ENCODE results near the gene BCL11A.

- TF ChIP-seq POLR2AphosphoS5 (IDR thresholded peaks at IDR 0.05; ENCODE audit: low read depth, low read length) (no peak), CTCF (IDR thresholded peaks at IDR 0.05) (no peak), REST (IDR thresholded peaks at IDR 0.05; ENCODE audit: insufficient read depth in 1 of 2, low read depth in 2 of 2, low read length in 1 of 2) (no peak), TCF7L2 (IDR thresholded peaks at IDR 0.05; ENCODE audit: low read depth, low read length) (no peak), SIN3A (IDR thresholded peaks at IDR 0.05; ENCODE audit: borderline replicate concordance, insufficient read depth, low read depth, low read length) (no peak)
Measured at GRCh38 chr2:60486551-60486950, 66.9 kb downstream of the BCL11A start.
